Measurements from ENCODE around the gene SLC10A7.
A peak's percentile ranks its signal among the peaks of the same experiment; 100 is the strongest.

- TF ChIP-seq CTCF (IDR thresholded peaks at IDR 0.05 in 2 of 3, conservative IDR thresholded peaks at IDR 0.05 in 1 of 3; ENCODE audit: control insufficient read depth in 2 of 3, extremely low read depth in 1 of 3, insufficient read depth in 1 of 3, low read depth in 3 of 3, low read length in 3 of 3) (no peak), RCOR1 (conservative IDR thresholded peaks at IDR 0.05; ENCODE audit: low read depth, low read length) (no peak), SPI1 (IDR thresholded peaks at IDR 0.05; ENCODE audit: borderline replicate concordance, insufficient read depth, low read depth, low read length) (peak; percentile 68; the same call in 1 of the 2 replicates), BACH1 (IDR thresholded peaks at IDR 0.05; ENCODE audit: borderline replicate concordance) (peak; percentile 34; the same call in 1 of the 2 replicates), ZNF217 (IDR thresholded peaks at IDR 0.05) (peak; percentile 88), NRF1 (conservative IDR thresholded peaks at IDR 0.05; ENCODE audit: low read depth, low read length) (no peak), EZH2 (IDR thresholded peaks at IDR 0.05; ENCODE audit: borderline replicate concordance, control insufficient read depth, low read depth, low read length) (no peak), PRDM15 (CRISPR knock-in tag; IDR thresholded peaks at IDR 0.05) (no peak), RB1 (IDR thresholded peaks at IDR 0.05; ENCODE audit: borderline replicate concordance) (no peak)
Observed at GRCh38 chr4:146273204-146273901, 248.4 kb downstream of the SLC10A7 start.
